BJ (cell line): ENCODE measurements around the gene CDC23. TPM values are rescaled to one million over a fixed set of nuclear protein-coding genes. Genes with fewer than 3 reads are reported as not detected.

Experiments used
- CTCF ChIA-PET: fragments of 350-600 bp; formaldehyde crosslinking; extraction: SDS; loops from one replicate; lab custom pipeline; 2021; ENCODE audit warnings: antibody characterized with exemption, inconsistent platforms; lab: Yijun Ruan, JAX
- POLR2A ChIA-PET: fragments of 300-600 bp; sonication (Branson Sonifier 250); formaldehyde crosslinking; extraction: SDS; loops from one replicate; lab custom pipeline; 2021; ENCODE audit warnings: antibody characterized with exemption; lab: Charles Lee
- DNase-seq: peaks from one replicate; pipeline ENCODE4 v3.0.0-alpha.2; 2011; ENCODE audit warnings: low read depth
- H3K27me3 ChIP-seq: 2 replicates; pipeline ENCODE4 v1.6.0; 2011; ENCODE audit warnings: low read length; ENCODE audit not compliant: control insufficient read depth, insufficient read depth
- H3K36me3 ChIP-seq: 2 replicates; pipeline ENCODE4 v1.5.1; 2011; ENCODE audit warnings: low read length; ENCODE audit not compliant: control insufficient read depth, insufficient read depth
- H3K4me3 ChIP-seq: 2 replicates; pipeline ENCODE4 v1.5.1; 2011; ENCODE audit warnings: low read depth, mild to moderate bottlenecking, control low read depth, low read length
- CTCF ChIP-seq: IDR thresholded peaks from 2 replicates; pipeline ENCODE4 v1.5.1; 2011; ENCODE audit warnings: low read depth, mild to moderate bottlenecking, control low read depth, inconsistent platforms, low read length, moderate library complexity; ENCODE audit not compliant: insufficient read depth
- polyA plus RNA-seq: library from polyadenylated mRNA; depleted of rRNA; stranded (reverse); fragments of >200 nt; gene quantifications from 2 replicates; pipeline ENCODE4 v1.2.3, GENCODE V29; 2011

The CDC23 gene
- polyA plus RNA-seq, 1 experiment, result 20.9 TPM

- Histone ChIP-seq H3K4me3 (peak within 1 kb of the TSS; percentile 78), H3K27me3 (no peaks in the 10 kb centered on the region), H3K36me3 (peaks cover 7% of the 10 kb centered on the region)
- POLR2A ChIA-PET, result interaction anchor here (0.5 kb wide), 1 partner anchor 560 kb away, joined by 3 read pairs; no protein-coding TSS in a partner anchor
- DNase-seq, result peak; percentile 86
- CTCF ChIA-PET, result interaction anchor here (0.6 to 2.5 kb wide), 6 partner anchors 9 to 175 kb away, joined by 3 to 13 read pairs (median 4); no protein-coding TSS in a partner anchor
- TF ChIP-seq CTCF, result no peak
These were observed 34.4 kb downstream of the CDC23 start, which contains the start of the genes BRD8 and KIF20A for GRCh38 chr5:138178516-138179276. BRD8 (minus strand) TSS chr5:138178630; CDS start chr5:138178614, 16 bp downstream. KIF20A (plus strand) TSS chr5:138179112; CDS start chr5:138179681, 569 bp downstream.

- peaks cover 7% of the 10 kb centered on the region for H3K36me3 ChIP-seq
- POLR2A ChIA-PET, result interaction anchor here (0.5 kb wide), 1 partner anchor 559 kb away, joined by 3 read pairs; no protein-coding TSS in a partner anchor
- peak overlapping the region; percentile 78 for H3K4me3 ChIP-seq
- DNase-seq, result no peak
- TF ChIP-seq CTCF, result no peak
- CTCF ChIA-PET, result interaction anchor here (0.6 to 2.5 kb wide), 4 partner anchors 11 to 175 kb away, joined by 3 to 13 read pairs (median 4); partner anchors contain the start of gene GFRA3
- H3K27me3 ChIP-seq, result no peaks in the 10 kb centered on the region
These were observed 35.1 kb downstream of the CDC23 start for GRCh38 chr5:138177941-138178515.

GRCh38 chr5:138170299-138170698 is 42.8 kb downstream of the CDC23 start:
- no peak for TF ChIP-seq CTCF
- Histone ChIP-seq H3K4me3 (no peak overlapping the region), H3K36me3 (peaks cover 31% of the 10 kb centered on the region), H3K27me3 (no peaks in the 10 kb centered on the region)
- ChIA-PET CTCF (interaction anchor here (0.6 to 1.2 kb wide), 2 partner anchors 9 to 182 kb away, joined by 3 read pairs; partner anchors contain the start of genes KDM3B and KIF20A), POLR2A (no interaction called here)
- no peak for DNase-seq

DNA sequence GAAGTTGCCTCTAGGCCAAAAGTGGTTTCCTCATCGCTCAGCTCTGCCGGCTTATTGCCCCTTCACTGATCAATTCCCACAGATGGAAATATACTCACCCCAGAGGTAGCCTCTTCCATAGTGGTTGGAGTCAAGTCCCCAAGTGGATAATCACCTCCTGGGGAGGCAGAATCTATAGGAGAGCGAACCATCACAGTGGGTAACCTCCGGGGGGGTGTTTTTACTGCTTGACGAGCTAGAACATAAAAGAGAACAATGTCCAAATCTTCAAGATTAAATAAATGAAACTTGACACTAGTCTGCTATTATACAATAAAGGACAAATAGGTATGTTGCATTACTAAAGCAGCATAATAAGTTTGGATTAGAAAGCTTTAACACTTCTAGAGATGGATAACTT is 44.0 kb downstream of the CDC23 start:
- Histone ChIP-seq H3K27me3 (no peaks in the 10 kb centered on the region), H3K4me3 (no peak overlapping the region), H3K36me3 (peaks cover 35% of the 10 kb centered on the region)
- POLR2A ChIA-PET, result no interaction called here
- DNase-seq, result no peak
- CTCF ChIA-PET, result no interaction called here
- TF ChIP-seq CTCF, result no peak

DNA sequence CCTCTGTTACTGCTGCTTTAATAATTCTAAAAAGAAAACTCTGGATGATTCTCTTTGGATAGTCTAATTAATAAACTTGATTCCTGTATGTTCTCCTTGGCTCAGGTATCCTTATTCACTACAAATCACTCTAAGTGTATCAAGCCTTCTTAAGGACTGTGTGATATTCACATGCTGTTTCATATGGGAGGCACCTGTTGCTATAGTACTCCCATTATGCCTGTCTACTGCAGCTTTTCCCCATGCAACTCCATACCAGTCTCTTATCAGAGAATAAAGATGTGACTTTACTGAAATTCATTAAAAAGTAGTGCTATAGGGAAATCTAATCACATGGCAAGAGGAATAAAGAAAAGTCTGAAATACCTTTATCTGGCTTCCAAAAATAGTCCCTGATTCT is 49.4 kb downstream of the CDC23 start:
- ChIA-PET CTCF (no interaction called here), POLR2A (no interaction called here)
- H3K4me3 ChIP-seq, result no peak overlapping the region
- no peak for TF ChIP-seq CTCF
- DNase-seq, result no peak
- H3K27me3 ChIP-seq, result no peaks in the 10 kb centered on the region
- peaks cover 46% of the 10 kb centered on the region for H3K36me3 ChIP-seq
